ENCODE data around the gene TSEN2.

Gene TSEN2

DNA sequence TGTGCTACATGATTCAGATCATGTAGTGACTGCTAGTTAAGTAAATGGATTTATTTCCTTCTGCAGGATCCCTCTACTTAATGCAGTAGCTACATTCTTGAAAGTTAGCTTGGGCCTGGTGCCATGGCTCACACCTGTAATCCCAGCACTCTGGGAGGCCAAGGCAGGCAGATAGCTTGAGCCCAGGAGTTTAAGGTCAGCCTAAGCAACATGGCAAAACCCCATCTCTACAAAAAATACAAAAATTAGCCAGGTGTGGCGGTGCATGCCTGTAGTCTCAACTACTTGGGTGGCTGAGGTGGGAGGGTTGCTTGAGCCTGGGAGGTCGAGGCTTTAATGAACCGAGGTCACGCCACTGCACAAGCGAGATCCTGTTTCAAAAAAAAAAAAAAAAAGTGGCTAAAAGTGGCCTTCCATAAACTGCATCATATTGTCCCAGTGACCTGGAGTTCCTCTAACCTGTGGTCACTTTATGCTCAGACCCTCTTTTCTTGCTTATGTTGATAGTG lies 22.0 kb downstream of the TSEN2 start:
- TF ChIP-seq, protein P1, sequence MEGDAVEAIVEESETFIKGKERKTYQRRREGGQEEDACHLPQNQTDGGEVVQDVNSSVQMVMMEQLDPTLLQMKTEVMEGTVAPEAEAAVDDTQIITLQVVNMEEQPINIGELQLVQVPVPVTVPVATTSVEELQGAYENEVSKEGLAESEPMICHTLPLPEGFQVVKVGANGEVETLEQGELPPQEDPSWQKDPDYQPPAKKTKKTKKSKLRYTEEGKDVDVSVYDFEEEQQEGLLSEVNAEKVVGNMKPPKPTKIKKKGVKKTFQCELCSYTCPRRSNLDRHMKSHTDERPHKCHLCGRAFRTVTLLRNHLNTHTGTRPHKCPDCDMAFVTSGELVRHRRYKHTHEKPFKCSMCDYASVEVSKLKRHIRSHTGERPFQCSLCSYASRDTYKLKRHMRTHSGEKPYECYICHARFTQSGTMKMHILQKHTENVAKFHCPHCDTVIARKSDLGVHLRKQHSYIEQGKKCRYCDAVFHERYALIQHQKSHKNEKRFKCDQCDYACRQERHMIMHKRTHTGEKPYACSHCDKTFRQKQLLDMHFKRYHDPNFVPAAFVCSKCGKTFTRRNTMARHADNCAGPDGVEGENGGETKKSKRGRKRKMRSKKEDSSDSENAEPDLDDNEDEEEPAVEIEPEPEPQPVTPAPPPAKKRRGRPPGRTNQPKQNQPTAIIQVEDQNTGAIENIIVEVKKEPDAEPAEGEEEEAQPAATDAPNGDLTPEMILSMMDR (IDR thresholded peaks at IDR 0.05; ENCODE audit: insufficient read depth, missing control alignments) = no peak
- DNase-seq (ENCODE audit: insufficient read length, low spot score) (no peak), FAIRE-seq (no peak)

DNA sequence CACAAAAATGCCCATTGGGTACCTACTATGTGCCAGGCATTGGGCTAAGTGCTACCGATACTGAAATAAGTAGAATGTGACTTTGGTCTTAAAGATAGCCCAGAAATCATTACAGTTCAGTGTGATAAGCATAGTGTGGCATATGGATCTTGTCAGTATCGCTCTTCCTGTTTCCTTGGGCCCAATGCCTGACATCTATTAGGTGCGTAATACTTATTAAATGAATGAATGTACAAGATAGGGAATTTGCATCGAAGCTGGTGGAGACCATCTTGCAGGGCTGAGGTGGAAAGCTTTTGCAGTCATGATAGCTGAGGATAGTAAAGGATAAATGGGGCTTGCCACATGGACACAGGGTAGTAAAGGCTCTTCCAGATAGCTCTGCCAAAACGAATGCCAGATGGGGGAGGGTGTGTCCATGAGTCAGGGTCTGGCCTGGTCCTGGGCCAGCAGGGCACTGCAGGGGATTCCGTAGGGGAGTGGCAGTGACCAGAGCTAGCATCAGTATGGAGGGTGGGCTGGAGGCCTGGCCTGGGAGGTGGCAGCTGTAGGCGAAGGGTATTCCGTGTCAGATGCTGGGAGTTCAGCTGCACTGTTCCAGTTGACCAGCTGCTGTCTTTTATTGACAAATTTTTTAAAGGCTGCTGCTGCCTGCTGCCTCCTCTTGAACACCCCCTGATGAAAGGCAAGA lies 23.5 kb downstream of the TSEN2 start:
- TF ChIP-seq, protein P1 (IDR thresholded peaks at IDR 0.05; ENCODE audit: insufficient read depth, missing control alignments) = no peak
- FAIRE-seq (no peak), DNase-seq (ENCODE audit: insufficient read length, low spot score) (no peak)

DNA sequence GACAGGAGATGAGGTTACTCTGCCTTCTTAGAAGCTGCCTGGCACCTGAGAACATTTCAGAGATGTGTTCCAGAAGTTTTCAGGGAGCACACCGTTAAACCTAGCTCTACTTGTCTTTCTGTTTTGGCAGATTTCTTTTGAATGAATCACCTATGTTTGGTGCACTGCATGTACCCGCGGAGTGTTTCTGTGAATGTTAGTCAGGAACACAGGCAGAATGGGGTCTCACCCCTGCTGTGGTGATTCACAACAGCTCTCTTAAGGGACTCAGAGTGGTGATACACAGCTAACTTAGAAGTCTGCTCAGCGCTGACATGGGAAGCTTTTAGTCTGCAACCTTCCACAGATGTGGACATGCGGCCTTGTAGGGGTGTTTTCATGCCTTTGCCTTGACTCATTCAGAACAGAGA lies 24.0 kb downstream of the TSEN2 start:
- no peak for FAIRE-seq
- no peak for DNase-seq (ENCODE audit: insufficient read length, low spot score)
- TF ChIP-seq, protein P1 (IDR thresholded peaks at IDR 0.05; ENCODE audit: insufficient read depth, missing control alignments) = no peak

DNA sequence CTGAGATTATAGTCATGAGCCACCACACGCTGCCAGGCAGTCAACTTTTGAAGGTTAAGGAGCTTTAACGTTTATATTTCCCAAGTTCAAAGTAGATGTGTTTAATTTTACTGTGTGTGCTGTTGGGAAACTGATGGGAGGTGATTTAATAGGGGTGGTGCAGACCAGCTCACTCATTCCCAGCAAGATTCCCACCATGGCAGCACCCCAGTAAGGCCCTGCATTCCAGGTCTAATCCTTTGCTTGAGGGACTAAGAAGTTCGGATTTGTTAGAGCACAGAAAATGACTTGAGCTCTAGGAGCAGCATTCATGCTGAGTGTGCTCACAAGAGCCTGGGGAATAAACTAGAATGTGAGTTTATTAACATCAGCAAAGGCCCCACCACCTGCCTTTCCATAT lies 25.2 kb downstream of the TSEN2 start:
- DNase-seq (ENCODE audit: insufficient read length, low spot score) (no peak), FAIRE-seq (no peak)
- TF ChIP-seq, protein P1 (IDR thresholded peaks at IDR 0.05; ENCODE audit: insufficient read depth, missing control alignments) = no peak

DNA sequence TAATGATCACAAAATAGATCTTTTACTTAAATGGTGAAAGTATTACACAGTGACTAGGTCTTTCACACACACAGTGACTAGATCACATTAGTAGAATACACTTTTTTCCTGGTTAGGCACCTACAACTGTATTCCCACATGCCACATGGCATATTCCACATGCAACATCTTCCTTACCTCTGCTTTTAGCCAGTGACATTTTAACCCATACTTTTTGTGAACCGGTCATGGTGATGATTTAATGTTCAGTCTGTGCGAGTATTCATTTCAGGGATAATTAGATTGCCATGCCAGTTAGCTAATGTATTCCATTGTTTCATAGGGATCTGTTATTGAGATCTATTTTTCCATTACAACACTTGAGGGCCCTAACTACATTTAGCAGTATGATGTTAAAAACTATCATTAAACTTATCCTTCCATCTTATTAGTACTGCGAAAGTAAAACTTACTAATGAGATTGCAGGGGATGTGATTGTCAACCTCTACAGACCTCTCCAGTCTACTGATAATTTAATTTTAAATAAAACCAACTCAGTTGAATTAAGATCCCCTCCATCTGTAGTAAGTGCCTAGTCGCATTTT lies 28.3 kb downstream of the TSEN2 start:
- TF ChIP-seq, protein P1 (IDR thresholded peaks at IDR 0.05; ENCODE audit: insufficient read depth, missing control alignments) = no peak

DNA sequence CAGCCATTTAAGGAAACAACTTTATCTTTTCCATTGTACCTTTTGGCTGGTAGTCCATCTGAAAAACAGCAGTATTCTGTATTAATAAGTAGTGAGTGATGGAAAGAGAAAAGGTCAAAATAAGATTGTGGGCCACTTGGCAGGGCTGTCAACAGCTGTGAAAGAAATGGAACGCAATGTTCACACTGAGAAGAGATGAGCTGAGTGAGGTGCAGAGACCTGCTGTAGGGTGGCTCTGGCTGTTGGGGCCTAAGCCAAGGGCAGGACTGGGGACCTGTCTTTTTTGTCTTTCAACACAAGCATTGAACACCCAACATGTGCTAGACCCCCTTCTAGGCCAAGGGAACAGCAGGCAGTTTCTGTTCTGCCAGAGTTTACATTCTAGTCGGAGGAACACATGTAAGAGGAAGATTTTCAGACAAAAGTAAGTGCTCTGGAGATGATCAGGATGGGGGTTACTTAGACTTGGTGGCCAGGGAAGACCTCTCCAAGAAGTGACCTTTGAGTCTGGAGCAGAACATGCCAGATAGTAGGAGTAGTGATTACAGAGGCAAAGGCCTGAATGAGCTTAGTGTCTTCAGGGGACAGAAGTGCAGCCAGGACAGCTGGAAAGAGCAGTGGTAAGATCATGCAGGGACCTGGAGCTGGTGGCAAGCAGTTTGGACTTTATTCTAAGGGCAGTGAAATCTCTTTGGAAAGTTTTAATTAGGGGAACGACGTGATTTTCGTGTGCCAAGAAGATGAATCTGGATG lies 29.6 kb downstream of the TSEN2 start:
- no peak for DNase-seq (ENCODE audit: insufficient read length, low spot score)
- TF ChIP-seq, protein P1 (IDR thresholded peaks at IDR 0.05; ENCODE audit: insufficient read depth, missing control alignments) = no peak
- FAIRE-seq = no peak

More for the DNA sequence above, 28.3 kb downstream of the TSEN2 start:
- FAIRE-seq = no peak
- DNase-seq (ENCODE audit: insufficient read length, low spot score) = no peak
